ENCODE data around the gene CCDC27.

CCDC27 gene

GRCh38 chr1:3776231-3776961 lies 24.1 kb downstream of the CCDC27 start:
- no peak for TF ChIP-seq CTCF (IDR thresholded peaks at IDR 0.05)
- Histone ChIP-seq H3K27ac (no peak overlapping the region), H3K4me3 (no peak overlapping the region)
- DNase-seq (ENCODE audit: low spot score) = no peak

GRCh38 chr1:3777078-3777547 lies 24.9 kb downstream of the CCDC27 start:
- no peak overlapping the region for H3K4me3 ChIP-seq
- no peak overlapping the region for H3K27ac ChIP-seq
- no peak for TF ChIP-seq CTCF (IDR thresholded peaks at IDR 0.05)
- DNase-seq (ENCODE audit: low spot score) = no peak

- DNase-seq (ENCODE audit: low spot score) = no peak
- Histone ChIP-seq H3K4me3 (no peak overlapping the region), H3K27ac (no peak overlapping the region)
- TF ChIP-seq CTCF (IDR thresholded peaks at IDR 0.05) = no peak
Observed at GRCh38 chr1:3777647-3778589, 25.7 kb downstream of the CCDC27 start.

- Histone ChIP-seq H3K27ac (no peak overlapping the region), H3K4me3 (no peak overlapping the region)
- DNase-seq (ENCODE audit: low spot score) = no peak
- no peak for TF ChIP-seq CTCF (IDR thresholded peaks at IDR 0.05)
Observed at GRCh38 chr1:3778590-3779264, 26.5 kb downstream of the CCDC27 start.

DNA sequence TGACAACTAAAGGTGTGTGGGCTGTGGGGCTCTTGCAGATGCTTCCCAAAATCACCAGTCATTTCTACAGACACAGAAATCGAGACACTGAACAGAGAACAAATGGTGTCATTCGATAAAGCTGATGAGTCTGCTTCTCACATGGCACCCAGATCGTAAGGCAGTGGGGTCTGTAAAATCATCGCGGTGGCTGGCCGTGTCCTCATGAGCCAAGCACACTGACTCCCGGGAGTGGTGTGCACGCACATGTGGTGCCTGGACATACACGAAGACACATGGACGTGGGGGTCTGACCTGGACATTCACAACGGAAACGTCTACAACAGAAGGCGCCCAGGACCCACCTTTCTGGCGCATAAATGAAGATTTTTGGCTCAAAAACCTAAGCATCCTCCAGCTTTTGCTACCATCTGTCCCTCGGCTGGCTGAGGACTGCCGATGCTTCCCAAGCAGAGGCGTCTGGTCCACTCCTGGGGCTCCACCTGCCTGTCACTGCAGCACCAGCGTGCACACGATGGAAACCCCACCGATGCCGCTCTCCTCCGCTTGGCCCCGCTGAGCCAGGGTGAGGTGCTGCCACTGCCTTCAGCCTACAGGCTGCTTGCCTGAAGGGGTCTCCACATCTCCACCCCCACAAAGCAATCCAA lies 27.1 kb downstream of the CCDC27 start:
- no peak for TF ChIP-seq CTCF (IDR thresholded peaks at IDR 0.05)
- Histone ChIP-seq H3K4me3 (no peak overlapping the region), H3K27ac (no peak overlapping the region)
- no peak for DNase-seq (ENCODE audit: low spot score)

DNA sequence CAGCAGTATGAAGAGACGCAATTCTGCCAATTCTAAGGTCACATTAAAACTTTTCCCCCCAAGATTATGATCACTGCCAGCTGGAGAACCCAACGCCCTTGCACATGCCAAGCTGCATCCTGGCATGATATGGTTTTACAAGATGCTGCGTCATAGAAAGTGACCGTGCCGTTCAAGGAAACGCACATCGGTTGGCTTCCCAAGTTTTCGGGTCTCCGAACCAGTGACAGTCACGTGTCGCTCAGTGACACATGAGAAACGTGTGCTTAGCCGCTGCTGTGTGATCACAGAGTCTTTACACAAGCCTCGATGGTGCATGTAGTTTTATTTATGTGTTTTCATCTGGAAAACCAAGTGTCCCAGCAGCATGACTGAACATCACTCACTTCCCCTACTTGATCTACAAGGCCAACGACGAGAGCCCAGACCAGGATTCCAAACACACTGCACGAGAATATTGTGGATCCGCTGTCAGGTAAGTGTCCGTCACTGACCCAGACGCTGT lies 27.7 kb downstream of the CCDC27 start:
- no peak for DNase-seq (ENCODE audit: low spot score)
- no peak overlapping the region for H3K27ac ChIP-seq
- H3K4me3 ChIP-seq = no peak overlapping the region
- no peak for TF ChIP-seq CTCF (IDR thresholded peaks at IDR 0.05)
